Neural cell (in vitro differentiated cells): ENCODE results near the gene ARL2BP. TPM values are rescaled to one million over a fixed set of nuclear protein-coding genes. Genes with fewer than 3 reads are reported as not detected.

Experiments
- H2AFZ ChIP-seq: fragments of 200-600, 300-800 bp; sonication (generic), shearing (Covaris generic); 2 replicates; pipeline ENCODE4 v1.6.0; 2014; ENCODE audit warnings: low read depth, mild to moderate bottlenecking, antibody characterized with exemption, low read length, moderate library complexity
- H3F3A ChIP-seq: fragments of 200-600 bp; shearing (Covaris generic); 2 replicates; pipeline ENCODE4 v1.6.1; 2016; ENCODE audit warnings: mild to moderate bottlenecking, moderate library complexity, mixed read lengths, antibody characterized with exemption, low read length; ENCODE audit not compliant: insufficient read depth, poor library complexity, severe bottlenecking
- H3K27ac ChIP-seq: fragments of 200-600, 300-800 bp; sonication (generic), shearing (Covaris generic); 2 replicates; pipeline ENCODE4 v1.5.1; 2014; ENCODE audit warnings: mild to moderate bottlenecking, low read length, moderate library complexity
- H3K27me3 ChIP-seq: fragments of 300-800, 200-600 bp; sonication (generic), shearing (Covaris generic); 2 replicates; pipeline ENCODE4 v1.6.0; 2014; ENCODE audit warnings: mild to moderate bottlenecking, low read depth, low read length, moderate library complexity; ENCODE audit not compliant: insufficient read depth
- H3K36me3 ChIP-seq: fragments of 300-800, 200-600 bp; sonication (generic), shearing (Covaris generic); 2 replicates; pipeline ENCODE4 v1.5.1; 2014; ENCODE audit warnings: mild to moderate bottlenecking, antibody characterized with exemption, low read length, moderate library complexity; ENCODE audit not compliant: insufficient read depth
- H3K4me2 ChIP-seq: fragments of 300-800, 200-600 bp; sonication (generic), shearing (Covaris generic); 2 replicates; pipeline ENCODE4 v1.6.0; 2014; ENCODE audit warnings: mild to moderate bottlenecking, low read length
- H3K4me3 ChIP-seq: fragments of 300-800, 200-600 bp; sonication (generic), shearing (Covaris generic); 2 replicates; pipeline ENCODE4 v1.5.1; 2014; ENCODE audit warnings: mild to moderate bottlenecking, low read length, moderate library complexity
- H3K79me2 ChIP-seq: fragments of 200-600 bp; shearing (Covaris generic); replicated peaks from 2 replicates; pipeline ENCODE4 v1.6.0; 2014; ENCODE audit warnings: mild to moderate bottlenecking, low read length, moderate library complexity; ENCODE audit not compliant: insufficient read depth
- H3K9ac ChIP-seq: fragments of 300-800, 200-600 bp; sonication (generic), shearing (Covaris generic); 2 replicates; pipeline ENCODE4 v1.6.1; 2016; ENCODE audit warnings: mild to moderate bottlenecking, low read length, mixed read lengths
- H3K9me2 ChIP-seq: fragments of 200-600 bp; shearing (Covaris generic); 2 replicates; pipeline ENCODE4 v1.6.1; 2016; ENCODE audit warnings: mild to moderate bottlenecking, low read length, mixed read lengths; ENCODE audit not compliant: insufficient read depth
- H3K9me3 ChIP-seq: fragments of 200-600, 300-800 bp; sonication (generic), shearing (Covaris generic); 2 replicates; pipeline ENCODE4 v1.6.1; 2016; ENCODE audit warnings: mild to moderate bottlenecking, mixed run types, low read length, moderate library complexity, mixed read lengths
- H4K20me1 ChIP-seq: fragments of 200-600 bp; shearing (Covaris generic); 2 replicates; pipeline ENCODE4 v1.6.1; 2016; ENCODE audit warnings: mild to moderate bottlenecking, mixed run types; ENCODE audit not compliant: insufficient read depth
- EP300 ChIP-seq: fragments of 450-650 bp; conservative IDR thresholded peaks from 2 replicates; pipeline ENCODE4 v1.6.1; 2014; ENCODE audit warnings: antibody characterized with exemption, mild to moderate bottlenecking, moderate library complexity; ENCODE audit not compliant: poor library complexity, severe bottlenecking
- EZH2 ChIP-seq: fragments of 200-600, 300-800 bp; shearing (Covaris generic), sonication (generic); IDR thresholded peaks from 2 replicates; pipeline ENCODE4 v1.6.1; 2014; ENCODE audit warnings: antibody characterized with exemption, low read length, borderline replicate concordance, mild to moderate bottlenecking; ENCODE audit not compliant: insufficient read depth, poor library complexity, severe bottlenecking
- MXI1 ChIP-seq: fragments of 450-650 bp; conservative IDR thresholded peaks from 2 replicates; pipeline ENCODE4 v1.6.1; 2014; ENCODE audit warnings: antibody characterized with exemption, mild to moderate bottlenecking; ENCODE audit not compliant: poor library complexity, severe bottlenecking
- POLR2AphosphoS5 ChIP-seq: IDR thresholded peaks from 2 replicates; pipeline ENCODE4 v1.6.1; 2012
- RAD21 ChIP-seq: fragments of 450-650 bp; conservative IDR thresholded peaks from 2 replicates; pipeline ENCODE4 v1.6.1; 2014; ENCODE audit warnings: antibody characterized with exemption, mild to moderate bottlenecking, moderate library complexity
- SMC3 ChIP-seq: fragments of 450-650 bp; conservative IDR thresholded peaks from 2 replicates; pipeline ENCODE4 v1.6.1; 2014; ENCODE audit warnings: antibody characterized with exemption, mild to moderate bottlenecking, moderate library complexity; ENCODE audit not compliant: poor library complexity
- TAF1 ChIP-seq: IDR thresholded peaks from 2 replicates; pipeline ENCODE4 v1.6.1; 2012; ENCODE audit warnings: low read depth
- polyA plus RNA-seq: library from polyadenylated mRNA; depleted of rRNA; stranded (reverse); fragments of >200 nt; gene quantifications from 2 replicates; pipeline ENCODE4 v1.2.3, GENCODE V29; 2014
- TF ChIP-seq, protein P1 (sequence below): IDR thresholded peaks from 2 replicates; pipeline ENCODE4 v1.6.1; 2012; ENCODE audit warnings: borderline replicate concordance
- TF ChIP-seq, protein P2 (sequence below): fragments of 450-650 bp; IDR thresholded peaks from 2 replicates; pipeline ENCODE4 v1.5.1; 2014; ENCODE audit warnings: antibody characterized with exemption, mild to moderate bottlenecking, moderate library complexity; ENCODE audit not compliant: poor library complexity, severe bottlenecking

Gene ARL2BP
- polyA plus RNA-seq, 1 donor from 2014 or later, result 153 TPM

- Histone ChIP-seq H3K36me3 (no peaks in the 10 kb centered on the region), H3K27ac (no peak overlapping the region), H3F3A (no peaks in the 10 kb centered on the region), H3K27me3 (no peaks in the 10 kb centered on the region), H3K9me3 (no peaks in the 10 kb centered on the region), H3K9ac (no peak overlapping the region), H3K4me2 (no peak overlapping the region), H3K4me3 (no peak overlapping the region), H4K20me1 (no peaks in the 10 kb centered on the region), H3K79me2 (no peaks in the 10 kb centered on the region), H2AFZ (no peak overlapping the region), H3K9me2 (no peaks in the 10 kb centered on the region)
- TF ChIP-seq EZH2 (no peak), POLR2AphosphoS5 (no peak), EP300 (no peak), TAF1 (no peak), SMC3 (no peak), MXI1 (no peak), RAD21 (no peak)
- TF ChIP-seq, protein P1, sequence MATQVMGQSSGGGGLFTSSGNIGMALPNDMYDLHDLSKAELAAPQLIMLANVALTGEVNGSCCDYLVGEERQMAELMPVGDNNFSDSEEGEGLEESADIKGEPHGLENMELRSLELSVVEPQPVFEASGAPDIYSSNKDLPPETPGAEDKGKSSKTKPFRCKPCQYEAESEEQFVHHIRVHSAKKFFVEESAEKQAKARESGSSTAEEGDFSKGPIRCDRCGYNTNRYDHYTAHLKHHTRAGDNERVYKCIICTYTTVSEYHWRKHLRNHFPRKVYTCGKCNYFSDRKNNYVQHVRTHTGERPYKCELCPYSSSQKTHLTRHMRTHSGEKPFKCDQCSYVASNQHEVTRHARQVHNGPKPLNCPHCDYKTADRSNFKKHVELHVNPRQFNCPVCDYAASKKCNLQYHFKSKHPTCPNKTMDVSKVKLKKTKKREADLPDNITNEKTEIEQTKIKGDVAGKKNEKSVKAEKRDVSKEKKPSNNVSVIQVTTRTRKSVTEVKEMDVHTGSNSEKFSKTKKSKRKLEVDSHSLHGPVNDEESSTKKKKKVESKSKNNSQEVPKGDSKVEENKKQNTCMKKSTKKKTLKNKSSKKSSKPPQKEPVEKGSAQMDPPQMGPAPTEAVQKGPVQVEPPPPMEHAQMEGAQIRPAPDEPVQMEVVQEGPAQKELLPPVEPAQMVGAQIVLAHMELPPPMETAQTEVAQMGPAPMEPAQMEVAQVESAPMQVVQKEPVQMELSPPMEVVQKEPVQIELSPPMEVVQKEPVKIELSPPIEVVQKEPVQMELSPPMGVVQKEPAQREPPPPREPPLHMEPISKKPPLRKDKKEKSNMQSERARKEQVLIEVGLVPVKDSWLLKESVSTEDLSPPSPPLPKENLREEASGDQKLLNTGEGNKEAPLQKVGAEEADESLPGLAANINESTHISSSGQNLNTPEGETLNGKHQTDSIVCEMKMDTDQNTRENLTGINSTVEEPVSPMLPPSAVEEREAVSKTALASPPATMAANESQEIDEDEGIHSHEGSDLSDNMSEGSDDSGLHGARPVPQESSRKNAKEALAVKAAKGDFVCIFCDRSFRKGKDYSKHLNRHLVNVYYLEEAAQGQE, result no peak
- TF ChIP-seq, protein P2, sequence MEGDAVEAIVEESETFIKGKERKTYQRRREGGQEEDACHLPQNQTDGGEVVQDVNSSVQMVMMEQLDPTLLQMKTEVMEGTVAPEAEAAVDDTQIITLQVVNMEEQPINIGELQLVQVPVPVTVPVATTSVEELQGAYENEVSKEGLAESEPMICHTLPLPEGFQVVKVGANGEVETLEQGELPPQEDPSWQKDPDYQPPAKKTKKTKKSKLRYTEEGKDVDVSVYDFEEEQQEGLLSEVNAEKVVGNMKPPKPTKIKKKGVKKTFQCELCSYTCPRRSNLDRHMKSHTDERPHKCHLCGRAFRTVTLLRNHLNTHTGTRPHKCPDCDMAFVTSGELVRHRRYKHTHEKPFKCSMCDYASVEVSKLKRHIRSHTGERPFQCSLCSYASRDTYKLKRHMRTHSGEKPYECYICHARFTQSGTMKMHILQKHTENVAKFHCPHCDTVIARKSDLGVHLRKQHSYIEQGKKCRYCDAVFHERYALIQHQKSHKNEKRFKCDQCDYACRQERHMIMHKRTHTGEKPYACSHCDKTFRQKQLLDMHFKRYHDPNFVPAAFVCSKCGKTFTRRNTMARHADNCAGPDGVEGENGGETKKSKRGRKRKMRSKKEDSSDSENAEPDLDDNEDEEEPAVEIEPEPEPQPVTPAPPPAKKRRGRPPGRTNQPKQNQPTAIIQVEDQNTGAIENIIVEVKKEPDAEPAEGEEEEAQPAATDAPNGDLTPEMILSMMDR, result no peak
These were observed 12.5 kb downstream of the ARL2BP start for GRCh38 chr16:57257455-57258070.

- no peak for TF ChIP-seq SMC3
- no peak for TF ChIP-seq RAD21
- no peak for TF ChIP-seq TAF1
- TF ChIP-seq, protein P1, result no peak
- TF ChIP-seq, protein P2, result no peak
- no peak for TF ChIP-seq MXI1
- TF ChIP-seq EP300, result no peak
- no peak for TF ChIP-seq EZH2
- no peak for TF ChIP-seq POLR2AphosphoS5
- no peak overlapping the region for H3K9ac ChIP-seq
- H3K9me3 ChIP-seq, result no peaks in the 10 kb centered on the region
- H3K9me2 ChIP-seq, result no peaks in the 10 kb centered on the region
- no peaks in the 10 kb centered on the region for H3K27me3 ChIP-seq
- H3K79me2 ChIP-seq, result no peaks in the 10 kb centered on the region
- no peak overlapping the region for H3K4me3 ChIP-seq
- H3F3A ChIP-seq, result no peaks in the 10 kb centered on the region
- H3K4me2 ChIP-seq, result no peak overlapping the region
- H3K36me3 ChIP-seq, result no peaks in the 10 kb centered on the region
- no peaks in the 10 kb centered on the region for H4K20me1 ChIP-seq
- no peak overlapping the region for H3K27ac ChIP-seq
- no peak overlapping the region for H2AFZ ChIP-seq
These were observed 13.3 kb downstream of the ARL2BP start for GRCh38 chr16:57258226-57258909.
